MM.1S (cell line): ENCODE data around the gene ULK4.

ENCODE experiments used
- CTCF ChIP-seq: fragments of 300-600 bp; sonication (generic); IDR thresholded peaks from 2 replicates; pipeline ENCODE4 v1.5.1; 2016; ENCODE audit warnings: antibody characterized with exemption, low read length, mixed read lengths
- EZH2 ChIP-seq: fragments of 300-600 bp; sonication (generic); optimal IDR thresholded peaks from 2 replicates; pipeline ENCODE3; 2017; ENCODE audit warnings: low read depth, mild to moderate bottlenecking, antibody characterized with exemption, low read length, mixed read lengths

GRCh38 chr3:41498847-41499246 is 463.1 kb downstream of the ULK4 start:
- TF ChIP-seq EZH2 (no peak), CTCF (no peak)
